ENCODE data around the gene EXOC3L4. TPM values are rescaled to one million over a fixed set of nuclear protein-coding genes. Genes with fewer than 3 reads are reported as not detected.
"Not testable (repeated sequence)": the region's sequence is repeated elsewhere in the genome, so short reads cannot be mapped to it uniquely, and the experiment has no call there.

Gene EXOC3L4
- total RNA-seq, 1 donor from 2014 or later = 0.81 TPM

- DNase-seq = no peak
- H3K9me3 Mint-ChIP-seq (ENCODE audit: unreplicated experiment) = peaks cover 2% of the 10 kb centered on the region
- H3K4me3 Mint-ChIP-seq (ENCODE audit: unreplicated experiment) = no peak overlapping the region
- no peak for TF ChIP-seq CTCF (IDR thresholded peaks at IDR 0.05; ENCODE audit: partially characterized antibody, unreplicated experiment)
- H3K4me1 Mint-ChIP-seq (ENCODE audit: low read depth, unreplicated experiment) = peaks cover 14% of the 10 kb centered on the region
- H3K27ac Mint-ChIP-seq (ENCODE audit: unreplicated experiment) = no peak overlapping the region
- H3K27me3 Mint-ChIP-seq (ENCODE audit: unreplicated experiment) = peaks cover 1% of the 10 kb centered on the region
- H3K36me3 Mint-ChIP-seq (ENCODE audit: unreplicated experiment) = no peaks in the 10 kb centered on the region
These were observed 22.1 kb downstream of the EXOC3L4 start for GRCh38 chr14:103116636-103117035.

GRCh38 chr14:103117499-103117898 is 23.0 kb downstream of the EXOC3L4 start:
- not testable (repeated sequence) for H3K36me3 Mint-ChIP-seq (ENCODE audit: unreplicated experiment); H3K9me3 Mint-ChIP-seq (ENCODE audit: unreplicated experiment); H3K4me3 Mint-ChIP-seq (ENCODE audit: unreplicated experiment); DNase-seq; H3K27ac Mint-ChIP-seq (ENCODE audit: unreplicated experiment); H3K27me3 Mint-ChIP-seq (ENCODE audit: unreplicated experiment)
- H3K4me1 Mint-ChIP-seq (ENCODE audit: low read depth, unreplicated experiment) = peaks cover 11% of the 10 kb centered on the region

DNA sequence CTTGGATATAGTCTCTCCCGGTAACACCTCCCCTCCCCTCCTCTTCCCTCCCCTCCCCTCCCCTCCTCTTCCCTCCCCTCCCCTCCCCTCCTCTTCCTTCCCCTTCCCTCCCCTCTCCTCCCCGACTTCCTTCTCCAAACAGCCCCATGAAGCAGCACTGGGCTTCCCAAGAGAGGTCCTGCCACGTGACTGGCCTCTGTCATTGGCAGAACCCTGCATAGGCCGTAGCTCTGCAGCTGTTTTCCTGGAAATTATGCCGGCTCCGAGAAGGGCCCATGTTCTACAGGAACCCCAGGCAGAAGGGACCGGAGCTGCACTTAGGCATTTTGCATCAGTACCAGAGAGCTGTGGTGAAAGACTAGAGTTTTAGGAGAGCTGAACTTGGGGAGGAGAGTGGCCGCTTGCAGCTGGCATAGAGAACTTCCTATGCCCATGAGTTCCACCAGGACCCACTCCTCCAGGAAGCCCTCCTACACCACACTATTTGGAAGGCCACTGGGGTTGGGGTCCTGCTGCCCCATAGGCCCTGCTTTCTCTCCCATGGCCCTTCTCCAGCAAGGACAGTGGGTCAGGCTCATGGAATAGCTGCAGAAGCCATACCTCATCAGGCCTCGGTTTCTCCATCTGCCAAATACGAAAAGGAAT is 23.6 kb downstream of the EXOC3L4 start:
- Mint-ChIP-seq H3K4me3 (ENCODE audit: unreplicated experiment) (no peak overlapping the region), H3K9me3 (ENCODE audit: unreplicated experiment) (peaks cover 2% of the 10 kb centered on the region), H3K36me3 (ENCODE audit: unreplicated experiment) (no peaks in the 10 kb centered on the region), H3K27me3 (ENCODE audit: unreplicated experiment) (peaks cover 1% of the 10 kb centered on the region), H3K4me1 (ENCODE audit: low read depth, unreplicated experiment) (peaks cover 9% of the 10 kb centered on the region), H3K27ac (ENCODE audit: unreplicated experiment) (no peak overlapping the region)
- TF ChIP-seq CTCF (IDR thresholded peaks at IDR 0.05; ENCODE audit: partially characterized antibody, unreplicated experiment) = no peak
- DNase-seq = no peak

GRCh38 chr14:103118663-103119404 is 24.3 kb downstream of the EXOC3L4 start:
- H3K27ac Mint-ChIP-seq (ENCODE audit: unreplicated experiment) = no peak overlapping the region
- peaks cover 2% of the 10 kb centered on the region for H3K9me3 Mint-ChIP-seq (ENCODE audit: unreplicated experiment)
- H3K27me3 Mint-ChIP-seq (ENCODE audit: unreplicated experiment) = peaks cover 1% of the 10 kb centered on the region
- no peak for DNase-seq
- H3K4me3 Mint-ChIP-seq (ENCODE audit: unreplicated experiment) = no peak overlapping the region
- TF ChIP-seq CTCF (IDR thresholded peaks at IDR 0.05; ENCODE audit: partially characterized antibody, unreplicated experiment) = no peak
- peaks cover 8% of the 10 kb centered on the region for H3K4me1 Mint-ChIP-seq (ENCODE audit: low read depth, unreplicated experiment)
- H3K36me3 Mint-ChIP-seq (ENCODE audit: unreplicated experiment) = no peaks in the 10 kb centered on the region

GRCh38 chr14:103119527-103119926 is 25.0 kb downstream of the EXOC3L4 start:
- H3K27ac Mint-ChIP-seq (ENCODE audit: unreplicated experiment); H3K27me3 Mint-ChIP-seq (ENCODE audit: unreplicated experiment): not testable (repeated sequence)

More at GRCh38 chr14:103119527-103119926, 25.0 kb downstream of the EXOC3L4 start:
- not testable (repeated sequence) for H3K4me1 Mint-ChIP-seq (ENCODE audit: low read depth, unreplicated experiment); DNase-seq; H3K36me3 Mint-ChIP-seq (ENCODE audit: unreplicated experiment); H3K9me3 Mint-ChIP-seq (ENCODE audit: unreplicated experiment)
- H3K4me3 Mint-ChIP-seq (ENCODE audit: unreplicated experiment) = peak overlapping the region; percentile 30
